H54 (cell line): ENCODE results near the gene ZBTB20.
A peak's percentile ranks its signal among the peaks of the same experiment; 100 is the strongest.

Experiments
- DNase-seq: peaks from one replicate; pipeline ENCODE4 v3.0.0; 2011; ENCODE audit warnings: low spot score, mixed read lengths; ENCODE audit not compliant: insufficient read length
- FAIRE-seq: peaks from 3 replicates; lab custom pipeline; 2011; peaks lifted over from hg19 to GRCh38; lab: Jason Lieb, UNC
- POLR2A ChIP-seq: IDR thresholded peaks from 2 replicates; pipeline ENCODE4 v1.6.1; 2011; ENCODE audit warnings: low read depth, mild to moderate bottlenecking, low read length

The ZBTB20 gene

DNA sequence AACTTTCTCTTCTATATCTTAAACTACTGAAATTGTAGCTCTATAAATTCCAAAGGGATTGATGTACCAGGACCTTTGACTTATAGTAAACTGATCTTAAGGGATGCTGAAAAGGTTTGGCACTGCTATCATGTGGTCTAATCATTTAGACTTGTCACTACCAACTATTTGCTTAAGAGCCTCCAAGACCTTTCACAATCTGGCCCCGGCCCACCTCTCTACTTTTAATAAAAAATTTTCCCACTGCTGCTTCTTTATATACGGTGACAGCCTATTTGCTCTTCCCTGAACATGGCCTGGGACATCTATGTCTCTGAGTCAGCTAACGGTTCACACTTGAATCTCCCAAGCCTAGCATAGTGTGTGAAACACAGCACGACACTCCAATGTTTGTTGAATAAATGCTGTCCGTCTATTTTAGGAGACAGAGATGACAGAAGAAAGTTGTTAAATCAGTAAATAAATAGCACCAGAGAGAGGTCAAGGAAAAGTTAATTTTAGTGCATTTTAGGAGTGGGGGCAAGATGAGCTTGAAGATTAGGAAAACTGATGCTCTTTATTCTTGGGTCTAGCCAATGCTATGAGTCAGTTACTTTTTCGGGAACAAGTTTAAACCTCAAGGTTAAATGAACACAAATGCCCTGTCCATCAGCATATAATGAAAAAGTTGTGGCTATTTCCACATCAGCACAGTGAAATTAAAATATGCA is 640.3 kb downstream of the ZBTB20 start:
- FAIRE-seq (peak; percentile 75), DNase-seq (no peak)
- TF ChIP-seq POLR2A, result no peak

DNA sequence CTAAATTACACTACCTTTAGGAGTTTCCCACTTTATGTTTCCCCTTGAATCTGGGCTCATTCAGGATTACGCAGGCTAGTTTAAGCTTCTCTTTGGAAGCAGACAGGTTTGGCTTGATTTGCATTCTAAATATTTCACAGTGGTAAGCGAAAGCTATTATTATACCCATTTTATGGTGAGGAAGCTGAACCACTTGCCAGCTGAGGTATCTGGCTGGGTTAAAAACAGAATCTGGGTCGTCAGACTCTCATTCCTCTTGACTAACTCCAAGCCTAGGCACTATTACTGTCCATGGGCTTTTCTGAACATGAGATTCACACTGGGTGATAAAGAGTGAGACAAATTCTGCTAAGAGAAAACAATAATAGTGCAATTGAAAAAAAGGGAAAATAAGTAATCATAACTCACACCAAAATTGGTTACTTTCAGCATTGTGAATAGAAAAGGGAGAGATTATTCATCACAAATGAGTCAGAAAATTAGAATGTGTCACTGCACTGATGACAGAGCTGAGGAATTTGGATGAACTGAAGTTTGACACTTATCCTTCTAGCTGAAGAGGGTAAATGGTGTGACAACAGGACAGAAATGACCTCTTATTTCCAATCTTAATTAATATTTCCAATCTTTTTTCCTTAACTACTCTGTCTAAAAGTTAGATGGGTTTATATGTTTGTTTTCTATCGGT is 642.0 kb downstream of the ZBTB20 start:
- TF ChIP-seq POLR2A, result no peak
- DNase-seq, result no peak
- peak; percentile 95 for FAIRE-seq

GRCh38 chr3:114502204-114502603 is 644.9 kb downstream of the ZBTB20 start:
- DNase-seq (no peak), FAIRE-seq (no peak)
- TF ChIP-seq POLR2A, result no peak

- peak; percentile 72 for FAIRE-seq
- TF ChIP-seq POLR2A, result no peak
- DNase-seq, result no peak
Measured at GRCh38 chr3:114499976-114500375, 647.1 kb downstream of the ZBTB20 start.

DNA sequence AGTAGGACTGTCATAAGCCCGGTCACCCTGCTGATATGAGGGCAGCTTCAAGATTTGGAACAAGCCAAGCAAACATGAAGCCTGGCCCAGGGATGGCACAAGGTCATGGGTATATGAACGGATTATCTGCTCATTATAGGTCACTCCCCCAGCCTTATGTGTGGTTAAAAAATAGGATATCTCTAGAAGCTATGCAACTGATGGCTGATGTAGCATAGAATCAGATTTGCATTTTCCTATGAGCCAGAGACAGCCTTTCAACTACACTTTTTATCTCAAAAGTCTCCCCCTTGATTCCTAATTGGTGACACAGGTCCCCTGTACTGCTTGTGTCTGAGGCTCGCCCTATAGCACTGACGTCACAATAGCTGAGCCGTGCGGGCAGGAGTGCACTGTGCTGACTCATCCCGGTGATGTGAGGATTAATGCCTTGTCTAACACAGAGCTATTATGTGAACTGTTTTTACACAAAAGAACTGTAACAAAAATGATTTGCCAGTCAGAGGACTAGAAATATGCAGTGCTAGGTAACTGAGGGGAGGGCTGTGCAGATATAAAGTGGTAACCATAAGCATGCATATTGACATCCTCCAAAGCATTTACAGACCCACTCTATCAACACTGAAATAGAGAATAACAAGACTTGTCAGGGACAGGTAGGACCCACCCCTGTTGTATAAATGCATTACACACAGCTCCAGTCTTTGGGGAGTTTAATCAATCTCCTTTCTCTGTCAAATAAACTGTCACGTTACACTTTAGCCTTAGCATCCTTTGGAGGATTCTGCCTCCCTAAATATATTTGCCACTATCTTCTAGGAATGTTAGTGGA is 648.3 kb downstream of the ZBTB20 start:
- peak; percentile 33 for DNase-seq

DNA sequence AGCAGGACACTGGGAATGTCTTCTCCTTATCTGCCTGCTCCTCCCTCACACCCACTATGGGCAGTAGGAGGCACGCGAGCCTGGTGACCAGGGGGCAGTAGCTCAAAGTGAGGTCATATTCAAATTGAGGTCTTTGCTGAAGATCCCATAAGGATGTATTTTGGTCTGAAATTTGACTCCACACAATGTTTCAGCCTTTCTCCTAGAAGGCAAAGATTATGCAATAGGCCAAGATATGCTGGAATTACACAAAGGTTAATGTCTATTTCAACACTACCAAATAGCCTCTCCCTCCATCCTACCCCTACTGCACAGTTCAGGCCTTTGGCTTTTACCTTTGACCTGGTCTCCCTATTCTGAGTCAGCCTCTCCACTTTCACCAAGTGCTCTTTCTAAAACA is 650.2 kb downstream of the ZBTB20 start:
- TF ChIP-seq POLR2A, result no peak
- FAIRE-seq (peak; percentile 89), DNase-seq (no peak)

More for the DNA sequence above, 648.3 kb downstream of the ZBTB20 start:
- peak; percentile 99 for FAIRE-seq
- no peak for TF ChIP-seq POLR2A

DNA sequence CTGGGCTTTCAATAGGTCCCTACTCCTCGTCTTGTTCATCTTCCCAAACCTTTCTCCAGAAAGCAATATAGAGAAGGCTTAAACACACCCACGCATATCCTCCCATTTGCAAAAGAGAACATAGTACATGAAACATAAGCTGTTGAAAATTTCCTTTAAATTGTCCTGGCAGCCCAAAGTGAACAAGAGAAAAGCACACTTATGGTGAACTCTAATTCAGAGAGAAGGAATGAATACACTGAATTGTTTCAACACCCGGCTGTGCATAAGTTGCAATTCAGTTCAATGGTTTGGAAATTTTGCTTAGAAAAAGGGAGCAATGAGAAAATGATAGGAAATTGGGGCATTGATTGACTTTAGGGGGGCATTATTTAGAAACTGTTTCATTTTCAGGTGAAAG is 650.6 kb downstream of the ZBTB20 start:
- no peak for TF ChIP-seq POLR2A
- no peak for FAIRE-seq
- no peak for DNase-seq

- no peak for TF ChIP-seq POLR2A
- DNase-seq (peak; percentile 9), FAIRE-seq (peak; percentile 80)
Measured at GRCh38 chr3:114496021-114496434, 651.1 kb downstream of the ZBTB20 start.

- DNase-seq (no peak), FAIRE-seq (no peak)
- TF ChIP-seq POLR2A, result no peak
Measured at GRCh38 chr3:114494498-114494897, 652.6 kb downstream of the ZBTB20 start.

DNA sequence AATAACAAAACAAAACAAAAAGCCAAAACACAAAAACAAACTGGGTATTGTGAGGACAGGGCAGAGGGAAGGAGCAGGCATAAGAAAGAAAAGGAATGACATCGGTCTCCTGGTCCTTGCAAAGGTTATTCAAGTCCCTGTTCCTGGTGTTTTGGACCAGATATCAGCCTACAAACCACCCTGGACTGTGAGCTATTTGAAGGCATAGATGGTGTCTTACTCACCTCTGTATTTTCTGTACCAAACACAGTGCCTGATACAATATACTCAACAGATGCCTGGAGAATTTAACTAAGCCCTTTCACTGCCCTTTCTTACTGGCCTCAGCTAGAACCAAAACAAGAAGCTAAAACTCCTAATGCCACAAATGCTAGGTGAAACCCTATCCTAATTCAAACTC is 656.3 kb downstream of the ZBTB20 start:
- FAIRE-seq, result no peak
- TF ChIP-seq POLR2A, result no peak

GRCh38 chr3:114487502-114487901 is 659.6 kb downstream of the ZBTB20 start:
- DNase-seq (no peak), FAIRE-seq (no peak)
- TF ChIP-seq POLR2A, result no peak

More for the DNA sequence above, 656.3 kb downstream of the ZBTB20 start:
- no peak for DNase-seq

DNA sequence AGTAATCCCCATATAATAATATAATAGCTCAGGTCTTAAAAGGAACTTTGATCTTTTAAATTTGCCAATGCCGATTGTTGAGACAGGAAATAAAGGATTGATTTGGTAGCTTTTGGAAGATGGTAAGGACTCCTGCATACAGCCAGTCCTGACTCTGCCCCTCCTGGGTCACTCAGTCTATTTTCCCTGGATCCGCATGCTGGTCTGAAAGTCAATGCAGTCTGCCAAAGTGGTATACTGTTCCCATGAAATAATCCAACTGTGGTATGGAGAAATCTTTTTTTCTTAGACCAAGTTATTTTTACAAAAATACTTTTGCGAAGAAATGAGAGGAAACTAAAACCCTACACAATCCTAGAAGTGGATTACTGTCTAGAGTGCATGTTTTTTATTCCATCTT is 662.2 kb downstream of the ZBTB20 start:
- FAIRE-seq, result no peak
- TF ChIP-seq POLR2A, result no peak
- no peak for DNase-seq

DNA sequence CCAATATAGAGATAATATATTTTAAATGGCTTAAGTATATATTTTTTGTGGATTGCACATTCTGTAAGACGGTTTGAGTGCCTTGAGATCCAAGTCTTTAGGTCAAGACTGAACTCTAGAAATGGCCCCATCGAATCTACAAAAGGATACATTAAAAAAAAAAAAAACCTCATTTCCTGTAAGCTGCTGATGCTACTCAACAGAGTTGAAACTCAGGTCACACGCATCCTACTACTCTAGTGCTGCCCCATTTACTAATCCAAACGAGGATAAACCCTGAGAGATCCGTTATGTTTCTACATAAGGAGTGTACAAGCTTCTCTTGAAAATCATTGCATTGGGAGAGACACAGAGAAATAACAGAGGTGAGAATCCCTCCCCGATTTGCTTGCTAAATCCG is 666.0 kb downstream of the ZBTB20 start:
- DNase-seq (no peak), FAIRE-seq (no peak)

GRCh38 chr3:114480442-114480841 is 666.6 kb downstream of the ZBTB20 start:
- no peak for DNase-seq
- FAIRE-seq, result no peak
- TF ChIP-seq POLR2A, result no peak

More for the DNA sequence above, 666.0 kb downstream of the ZBTB20 start:
- no peak for TF ChIP-seq POLR2A

GRCh38 chr3:114478801-114479200 is 668.3 kb downstream of the ZBTB20 start:
- FAIRE-seq (no peak), DNase-seq (no peak)
- no peak for TF ChIP-seq POLR2A
